Mononuclear cell (primary cell): Measurements from ENCODE around the gene ANKS4B. TPM values are rescaled to one million over a fixed set of nuclear protein-coding genes. Genes with fewer than 3 reads are reported as not detected.

Experiments used
- H3K27me3 ChIP-seq: 2 replicates; pipeline ENCODE4 v1.6.0; 2011; ENCODE audit warnings: low read length, control low read depth; ENCODE audit not compliant: insufficient read depth
- H3K4me1 ChIP-seq: 2 replicates; pipeline ENCODE4 v1.5.1; 2011; ENCODE audit warnings: mild to moderate bottlenecking, low read length, control low read depth; ENCODE audit not compliant: insufficient read depth
- H3K4me3 ChIP-seq: 2 replicates; pipeline ENCODE4 v1.5.1; 2011; ENCODE audit warnings: mild to moderate bottlenecking, low read length, moderate library complexity
- H3K9me3 ChIP-seq: 2 replicates; pipeline ENCODE4 v1.5.1; 2011; ENCODE audit warnings: low read depth, mild to moderate bottlenecking, control low read depth, low read length
- total RNA-seq: library from RNA; depleted of rRNA; stranded (reverse); fragments of >200 nt; gene quantifications from one replicate; pipeline ENCODE4 v1.2.3, GENCODE V29; 2012

ANKS4B gene
- total RNA-seq, 1 donor: not detected

- Histone ChIP-seq H3K4me3 (no peak overlapping the region), H3K4me1 (no peaks in the 10 kb centered on the region), H3K9me3 (no peaks in the 10 kb centered on the region), H3K27me3 (peaks cover 3% of the 10 kb centered on the region)
Measured at GRCh38 chr16:21203155-21203797, 30.2 kb upstream of the ANKS4B start.

DNA sequence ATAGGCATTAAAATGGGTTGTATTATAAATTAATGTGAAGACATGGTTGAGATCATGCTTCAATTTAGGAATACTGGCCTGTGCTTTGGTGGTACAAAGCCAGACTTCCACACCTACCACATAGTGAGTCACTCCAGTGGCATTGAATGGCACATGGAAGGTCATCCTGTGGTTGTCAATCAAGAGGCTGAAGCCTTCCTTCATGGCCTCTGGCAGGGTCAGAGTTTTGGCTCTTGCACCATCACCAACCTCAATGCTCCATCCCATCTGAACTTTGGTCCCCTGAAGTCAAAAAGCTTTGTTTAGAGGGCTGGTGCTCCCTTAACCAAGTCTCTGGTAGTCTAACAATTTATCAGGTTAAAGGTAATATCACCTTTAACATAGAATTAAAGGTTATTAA lies 28.2 kb upstream of the ANKS4B start:
- Histone ChIP-seq H3K27me3 (peaks cover 3% of the 10 kb centered on the region), H3K9me3 (no peaks in the 10 kb centered on the region), H3K4me3 (no peak overlapping the region), H3K4me1 (no peaks in the 10 kb centered on the region)

- Histone ChIP-seq H3K27me3 (no peaks in the 10 kb centered on the region), H3K4me1 (no peaks in the 10 kb centered on the region), H3K4me3 (no peak overlapping the region)
Measured at GRCh38 chr16:21206550-21206949, 26.9 kb upstream of the ANKS4B start.

GRCh38 chr16:21208446-21209230 lies 24.9 kb upstream of the ANKS4B start:
- Histone ChIP-seq H3K9me3 (no peaks in the 10 kb centered on the region), H3K4me3 (no peak overlapping the region), H3K27me3 (no peaks in the 10 kb centered on the region), H3K4me1 (no peaks in the 10 kb centered on the region)

More at GRCh38 chr16:21206550-21206949, 26.9 kb upstream of the ANKS4B start:
- H3K9me3 ChIP-seq: no peaks in the 10 kb centered on the region

- H3K27me3 ChIP-seq: no peaks in the 10 kb centered on the region
- H3K9me3 ChIP-seq: no peaks in the 10 kb centered on the region
- H3K4me1 ChIP-seq: no peaks in the 10 kb centered on the region
- H3K4me3 ChIP-seq: no peak within 1 kb of the TSS
Measured at GRCh38 chr16:21211486-21211885, 22.0 kb upstream of the ANKS4B start, which contains the start of gene ZP2. Gene ZP2, minus strand, starts transcription at chr16:21211574. Its CDS starts 27 bp downstream, at chr16:21211547.

DNA sequence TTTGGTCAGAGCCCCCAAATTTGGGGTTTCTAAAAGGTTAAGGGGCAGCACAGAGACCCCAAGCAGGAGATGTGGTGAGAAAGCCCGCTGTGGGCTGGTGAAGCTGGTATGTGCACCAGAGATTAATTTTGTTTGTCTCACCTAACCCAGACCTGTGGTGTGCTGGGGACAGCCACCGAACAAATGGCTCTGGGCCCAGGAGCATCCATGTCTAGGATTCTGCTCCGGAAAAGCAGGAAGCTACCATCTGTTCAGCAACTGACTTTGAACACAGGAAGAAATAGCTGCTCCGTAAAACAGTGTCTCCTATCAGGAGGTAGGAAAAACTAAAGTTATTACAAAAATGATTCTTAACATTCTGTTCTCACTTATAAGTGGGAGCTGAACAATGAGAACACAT lies 19.4 kb upstream of the ANKS4B start:
- Histone ChIP-seq H3K4me1 (no peaks in the 10 kb centered on the region), H3K9me3 (no peaks in the 10 kb centered on the region), H3K4me3 (no peak overlapping the region), H3K27me3 (no peaks in the 10 kb centered on the region)

DNA sequence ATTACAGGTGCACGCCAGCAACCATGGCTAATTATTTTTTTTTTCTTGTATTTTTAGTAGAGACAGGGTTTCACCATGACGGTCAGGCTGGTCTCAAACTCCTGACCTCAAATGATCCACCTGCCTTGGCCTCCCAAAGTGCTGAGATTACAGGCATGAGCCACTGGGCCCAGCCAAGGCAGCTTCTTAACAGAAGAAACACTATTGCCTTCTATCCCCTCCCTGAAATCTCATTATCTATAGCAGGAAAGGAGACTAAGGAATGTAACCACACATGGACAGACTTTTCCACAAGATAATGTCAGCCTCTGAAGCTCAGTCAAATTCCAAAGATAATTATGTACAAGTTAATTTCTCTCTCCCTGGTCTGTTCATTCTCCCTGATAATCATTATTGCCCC lies 16.4 kb upstream of the ANKS4B start:
- Histone ChIP-seq H3K27me3 (no peaks in the 10 kb centered on the region), H3K9me3 (no peaks in the 10 kb centered on the region), H3K4me1 (no peaks in the 10 kb centered on the region), H3K4me3 (no peak overlapping the region)

DNA sequence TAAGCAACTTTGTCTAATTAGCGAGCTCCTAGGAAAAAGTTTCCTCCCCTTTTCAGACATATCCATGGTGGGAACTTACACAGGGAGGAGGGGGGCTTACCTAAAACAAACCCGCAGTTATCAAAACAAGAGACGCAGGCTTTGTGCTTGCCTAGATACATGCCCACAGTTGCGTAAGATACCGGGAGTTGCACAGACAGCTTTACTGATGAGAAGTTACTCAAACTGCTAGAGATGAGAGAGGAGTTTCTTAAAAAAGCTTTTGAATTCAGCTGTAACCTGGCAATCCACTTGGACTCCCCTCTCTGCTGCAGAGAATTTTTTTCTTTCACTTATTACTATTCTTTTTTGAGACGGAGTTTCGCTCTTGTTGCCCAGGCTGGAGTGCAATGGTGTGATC lies 15.3 kb upstream of the ANKS4B start:
- no peak overlapping the region for H3K4me3 ChIP-seq
- no peaks in the 10 kb centered on the region for H3K4me1 ChIP-seq
- H3K27me3 ChIP-seq: peaks cover 2% of the 10 kb centered on the region
- no peaks in the 10 kb centered on the region for H3K9me3 ChIP-seq

DNA sequence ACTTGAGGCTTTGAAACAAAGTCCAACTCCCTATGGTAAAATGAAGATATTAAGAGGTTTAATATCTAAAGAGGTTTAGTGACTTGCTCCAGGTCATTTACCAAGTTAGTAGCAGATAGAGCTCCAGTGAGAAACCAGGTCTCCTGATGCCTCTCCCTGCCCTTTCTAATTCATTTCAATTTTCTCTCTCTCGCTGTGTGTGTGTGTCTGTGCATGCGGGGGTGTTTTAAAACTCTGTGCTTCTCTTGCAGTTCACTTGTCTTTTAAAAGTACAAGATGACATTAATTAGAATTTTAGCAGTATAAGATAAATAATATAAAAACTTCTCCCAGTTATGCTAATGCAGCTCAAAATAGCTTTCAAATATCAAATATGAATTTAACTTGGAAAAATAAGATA lies 13.9 kb upstream of the ANKS4B start:
- Histone ChIP-seq H3K27me3 (peaks cover 2% of the 10 kb centered on the region), H3K4me1 (no peaks in the 10 kb centered on the region), H3K4me3 (no peak overlapping the region), H3K9me3 (no peaks in the 10 kb centered on the region)

DNA sequence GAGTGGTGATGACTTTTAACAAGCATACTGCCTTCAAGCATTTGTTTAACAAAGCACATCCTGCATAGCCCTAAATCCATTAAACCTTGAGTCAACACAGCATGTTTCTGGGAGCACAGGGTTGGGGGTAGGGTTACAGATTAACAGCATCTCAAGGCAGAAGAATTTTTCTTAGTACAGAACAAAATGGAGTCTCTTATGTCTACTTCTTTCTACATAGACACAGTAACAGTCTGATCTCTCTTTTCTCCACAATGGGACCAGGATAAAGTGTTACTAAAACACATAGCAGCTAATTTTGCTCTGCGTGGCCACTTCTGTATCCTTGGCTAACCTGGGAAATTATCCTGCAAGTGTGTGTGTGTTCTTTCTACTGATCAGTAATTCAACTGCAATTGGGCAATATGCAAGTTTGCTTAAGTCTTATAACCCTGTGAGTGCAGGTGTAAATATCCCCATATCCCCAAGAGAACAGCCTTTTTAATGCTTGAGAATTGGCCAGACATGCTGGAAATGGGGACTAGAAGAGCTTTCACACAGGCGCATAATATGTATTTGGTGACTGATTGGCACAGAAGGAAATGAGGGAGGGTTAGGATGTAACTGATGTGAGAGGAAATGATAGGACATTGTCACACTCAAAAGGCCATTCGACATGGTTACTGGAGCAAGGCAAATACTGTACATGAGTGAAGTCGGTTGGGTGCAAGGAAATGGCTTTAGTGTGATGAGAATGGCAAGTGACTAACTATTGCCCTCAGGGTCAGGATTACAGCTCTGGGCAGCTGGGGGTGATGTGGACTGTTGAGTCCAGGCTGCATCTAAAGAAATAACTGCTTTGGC lies 10.8 kb upstream of the ANKS4B start:
- H3K27me3 ChIP-seq: peaks cover 10% of the 10 kb centered on the region
- no peaks in the 10 kb centered on the region for H3K4me1 ChIP-seq
- H3K4me3 ChIP-seq: no peak overlapping the region
- no peaks in the 10 kb centered on the region for H3K9me3 ChIP-seq

DNA sequence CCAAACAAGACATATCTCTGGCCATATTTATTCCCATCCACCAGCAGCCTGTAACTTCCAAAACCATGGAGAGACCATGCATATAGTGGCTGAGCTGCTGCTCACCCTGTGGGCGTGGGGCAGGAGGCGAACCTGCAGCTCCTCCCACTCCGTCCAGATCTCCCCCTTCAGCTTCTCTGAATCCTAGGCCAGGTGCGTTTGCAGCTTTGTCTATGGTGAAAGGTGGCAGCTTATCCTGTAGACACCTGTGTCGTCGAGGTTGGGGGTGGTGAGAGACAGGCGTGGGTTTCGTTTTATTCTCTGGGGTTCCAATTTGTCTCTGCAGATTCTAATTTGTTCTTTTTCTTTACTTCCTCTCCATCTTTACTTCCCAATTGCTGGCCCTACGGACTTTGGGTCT lies 9.7 kb upstream of the ANKS4B start:
- peaks cover 11% of the 10 kb centered on the region for H3K27me3 ChIP-seq
- no peaks in the 10 kb centered on the region for H3K9me3 ChIP-seq

DNA sequence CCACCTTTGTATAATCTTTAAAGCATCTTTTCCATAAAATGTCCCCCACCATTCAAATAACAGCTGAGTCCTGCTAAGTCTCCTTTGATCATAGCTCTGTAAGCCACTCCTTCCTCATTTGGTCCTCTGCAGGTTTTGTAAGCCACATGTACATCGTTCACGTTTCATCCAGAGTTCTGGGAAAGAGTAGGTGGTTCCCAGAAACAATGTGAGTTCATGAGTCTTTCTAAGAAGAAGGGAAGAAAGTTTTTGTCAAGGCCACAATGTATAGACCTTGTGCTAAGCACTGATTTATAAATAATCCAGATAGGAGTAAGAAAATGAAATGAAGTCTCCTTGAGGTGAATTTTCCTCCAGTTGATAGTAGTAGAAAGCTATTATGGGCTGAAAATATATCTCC lies 8.7 kb upstream of the ANKS4B start:
- Histone ChIP-seq H3K9me3 (no peaks in the 10 kb centered on the region), H3K4me1 (no peaks in the 10 kb centered on the region)

More for the DNA sequence above, 9.7 kb upstream of the ANKS4B start:
- no peak overlapping the region for H3K4me3 ChIP-seq
- H3K4me1 ChIP-seq: no peaks in the 10 kb centered on the region

GRCh38 chr16:21226749-21227148 lies 6.8 kb upstream of the ANKS4B start:
- Histone ChIP-seq H3K9me3 (no peaks in the 10 kb centered on the region), H3K4me1 (no peaks in the 10 kb centered on the region), H3K4me3 (no peak overlapping the region), H3K27me3 (peaks cover 16% of the 10 kb centered on the region)

More for the DNA sequence above, 8.7 kb upstream of the ANKS4B start:
- Histone ChIP-seq H3K27me3 (peaks cover 12% of the 10 kb centered on the region), H3K4me3 (no peak overlapping the region)

- H3K9me3 ChIP-seq: no peaks in the 10 kb centered on the region
- H3K27me3 ChIP-seq: peaks cover 16% of the 10 kb centered on the region
- no peak overlapping the region for H3K4me3 ChIP-seq
- no peaks in the 10 kb centered on the region for H3K4me1 ChIP-seq
Measured at GRCh38 chr16:21227866-21228265, 5.6 kb upstream of the ANKS4B start.

DNA sequence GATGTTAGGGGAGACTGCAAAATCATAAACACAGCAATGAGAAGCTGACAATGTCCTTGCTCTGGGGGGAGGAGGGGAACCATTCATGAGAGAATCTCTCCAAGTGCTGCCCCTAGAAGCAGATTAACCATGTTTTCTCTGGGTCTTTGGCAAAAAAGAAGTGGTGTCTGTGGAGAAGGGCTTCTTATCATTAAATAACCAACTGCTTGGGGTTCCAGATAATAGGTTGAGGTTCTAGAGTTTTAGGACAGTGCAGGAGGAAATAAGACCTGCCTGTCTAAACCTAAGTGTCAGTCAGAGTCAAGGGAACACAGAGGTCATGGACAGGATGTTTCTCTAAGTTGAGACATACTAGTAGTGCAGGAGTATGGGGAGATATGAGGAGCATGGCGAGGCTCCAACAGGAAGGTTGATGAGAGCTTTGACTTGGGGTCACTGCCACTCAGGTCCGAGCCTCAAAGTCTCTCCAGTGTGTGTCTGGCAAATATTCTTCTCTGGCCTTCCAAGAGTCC lies 5.1 kb upstream of the ANKS4B start:
- H3K9me3 ChIP-seq: no peaks in the 10 kb centered on the region
- peaks cover 14% of the 10 kb centered on the region for H3K27me3 ChIP-seq
- H3K4me3 ChIP-seq: no peak overlapping the region
- H3K4me1 ChIP-seq: no peaks in the 10 kb centered on the region
